ENCODE data around the gene RNF26. TPM values are rescaled to one million over a fixed set of nuclear protein-coding genes. Genes with fewer than 3 reads are reported as not detected.
A peak's percentile ranks its signal among the peaks of the same experiment; 100 is the strongest.

RNF26 gene
- polyA plus RNA-seq, 1 experiment: 27.1 TPM

GRCh38 chr11:119335091-119335654 lies 846 bp downstream of the RNF26 start:
- DNase-seq (ENCODE audit: low read depth, low spot score): no peak
- ChIA-PET POLR2A (interaction anchor here (0.6 kb wide), 1 partner anchor 274 kb away, joined by 6 read pairs; no protein-coding TSS in a partner anchor), CTCF (interaction anchor here (0.6 to 6.3 kb wide), 3 partner anchors 13 to 129 kb away, joined by 5 to 55 read pairs (median 7); partner anchors contain the start of gene CBL)
- no peak for TF ChIP-seq CTCF (IDR thresholded peaks at IDR 0.05; ENCODE audit: low read depth, low read length)
- Histone ChIP-seq H3K9me3 (ENCODE audit: control insufficient read depth, insufficient read depth, low read length) (no peaks in the 10 kb centered on the region; the same call in 1 of the 2 replicates), H3K27ac (ENCODE audit: low read depth, low read length) (no peak overlapping the region), H3K27me3 (ENCODE audit: control insufficient read depth, insufficient read depth, low read length) (no peaks in the 10 kb centered on the region), H3K4me3 (ENCODE audit: low read depth, low read length) (peak overlapping the region; percentile 94)

- no peaks in the 10 kb centered on the region; the same call in 1 of the 2 replicates for H3K9me3 ChIP-seq (ENCODE audit: control insufficient read depth, insufficient read depth, low read length)
- ChIA-PET CTCF (interaction anchor here (2.3 to 6.3 kb wide), 2 partner anchors 14 to 20 kb away, joined by 7 to 55 read pairs; no protein-coding TSS in a partner anchor), POLR2A (interaction anchor here (0.6 kb wide), 1 partner anchor 275 kb away, joined by 6 read pairs; no protein-coding TSS in a partner anchor)
- no peak for TF ChIP-seq CTCF (IDR thresholded peaks at IDR 0.05; ENCODE audit: low read depth, low read length)
- H3K27ac ChIP-seq (ENCODE audit: low read depth, low read length): no peak overlapping the region
- no peaks in the 10 kb centered on the region for H3K27me3 ChIP-seq (ENCODE audit: control insufficient read depth, insufficient read depth, low read length)
- H3K4me3 ChIP-seq (ENCODE audit: low read depth, low read length): peak overlapping the region; percentile 94
- no peak for DNase-seq (ENCODE audit: low read depth, low spot score)
Observed at GRCh38 chr11:119335655-119336543, 1.6 kb downstream of the RNF26 start.

- H3K9me3 ChIP-seq (ENCODE audit: control insufficient read depth, insufficient read depth, low read length): no peaks in the 10 kb centered on the region; the same call in 1 of the 2 replicates
- ChIA-PET CTCF (interaction anchor here (0.6 to 6.4 kb wide), 17 partner anchors 10 to 269 kb away, joined by 3 to 161 read pairs (median 11); partner anchors contain the start of genes CBL, MCAM, USP2 and VPS11), POLR2A (interaction anchor here (0.9 to 2.8 kb wide), 12 partner anchors 11 to 242 kb away, joined by 3 to 34 read pairs (median 12); partner anchors contain the start of genes CBL, DPAGT1 and MCAM)
- H3K4me3 ChIP-seq (ENCODE audit: low read depth, low read length): peak overlapping the region; percentile 48
- TF ChIP-seq CTCF (IDR thresholded peaks at IDR 0.05; ENCODE audit: low read depth, low read length): no peak
- no peaks in the 10 kb centered on the region for H3K27me3 ChIP-seq (ENCODE audit: control insufficient read depth, insufficient read depth, low read length)
- DNase-seq (ENCODE audit: low read depth, low spot score): no peak
- H3K27ac ChIP-seq (ENCODE audit: low read depth, low read length): peak overlapping the region; percentile 88
Observed at GRCh38 chr11:119336744-119337469, 2.6 kb downstream of the RNF26 start.

GRCh38 chr11:119337581-119338317 lies 3.4 kb downstream of the RNF26 start:
- Histone ChIP-seq H3K4me3 (ENCODE audit: low read depth, low read length) (peak overlapping the region; percentile 48), H3K9me3 (ENCODE audit: control insufficient read depth, insufficient read depth, low read length) (no peaks in the 10 kb centered on the region; the same call in 1 of the 2 replicates), H3K27me3 (ENCODE audit: control insufficient read depth, insufficient read depth, low read length) (peaks cover 3% of the 10 kb centered on the region), H3K27ac (ENCODE audit: low read depth, low read length) (peak overlapping the region; percentile 88)
- TF ChIP-seq CTCF (IDR thresholded peaks at IDR 0.05; ENCODE audit: low read depth, low read length): no peak
- POLR2A ChIA-PET: interaction anchor here (0.6 to 2.8 kb wide), 25 partner anchors 9 to 426 kb away, joined by 3 to 34 read pairs (median 8); partner anchors contain the start of genes CBL, DPAGT1 and MCAM
- CTCF ChIA-PET: interaction anchor here (0.6 to 6.4 kb wide), 50 partner anchors 9 to 392 kb away, joined by 3 to 161 read pairs (median 5); partner anchors contain the start of genes C2CD2L, CBL, DPAGT1 and HINFP
- peak; percentile 88 for DNase-seq (ENCODE audit: low read depth, low spot score)

Measured in AG04450 (cell line).